Common myeloid progenitor, CD34-positive (primary cell): ENCODE data around the gene C12orf42. TPM values are rescaled to one million over a fixed set of nuclear protein-coding genes. Genes with fewer than 3 reads are reported as not detected.

ENCODE experiments used
- CTCF ChIA-PET: fragments of 350-600 bp; sonication (Branson Sonifier 250); formaldehyde crosslinking; loops from one replicate; lab custom pipeline; 2021; ENCODE audit warnings: antibody characterized with exemption; lab: Charles Lee
- POLR2A ChIA-PET: fragments of 350-600 bp; sonication (Branson Sonifier 250); formaldehyde crosslinking; loops from one replicate; lab custom pipeline; 2021; ENCODE audit warnings: antibody characterized with exemption; lab: Charles Lee
- DNase-seq, 3 donors: peaks; one replicate each; pipeline versions ENCODE4 v3.0.0 to v3.0.0-alpha.2; 2013
- H3K27ac ChIP-seq, 2 experiments: 1 replicate in 1 of 2; 2 replicates in 1 of 2; pipeline ENCODE4 v1.7.0; 2013; ENCODE audit warnings: inconsistent platforms in 2 of 2, low read length in 2 of 2, mild to moderate bottlenecking in 2 of 2, low read depth in 1 of 2, moderate library complexity in 1 of 2; ENCODE audit not compliant: severe bottlenecking in 2 of 2, insufficient read depth in 1 of 2, poor library complexity in 1 of 2
- H3K27me3 ChIP-seq, 5 experiments: replicated peaks in 2 of 5; 1 replicate in 3 of 5; 2 replicates in 2 of 5; pipeline versions ENCODE4 v1.6.1 to v1.7.0; 2013; ENCODE audit warnings: low read length in 4 of 5, mild to moderate bottlenecking in 2 of 5, moderate library complexity in 2 of 5, inconsistent platforms in 1 of 5; ENCODE audit not compliant: insufficient read depth in 5 of 5, control insufficient read depth in 4 of 5
- H3K36me3 ChIP-seq, 4 experiments: 1 replicate in 2 of 4; 2 replicates in 2 of 4; pipeline versions ENCODE4 v1.6.1 to v1.7.0; 2013; ENCODE audit warnings: low read length in 3 of 4, control low read depth in 1 of 4, mild to moderate bottlenecking in 1 of 4; ENCODE audit not compliant: control insufficient read depth in 4 of 4, insufficient read depth in 4 of 4
- H3K4me1 ChIP-seq, 4 experiments: 1 replicate in 3 of 4; 2 replicates in 1 of 4; pipeline versions ENCODE4 v1.6.1 to v1.7.1; 2013; ENCODE audit warnings: low read length in 3 of 4, mild to moderate bottlenecking in 3 of 4, control low read depth in 1 of 4, inconsistent platforms in 1 of 4, moderate library complexity in 1 of 4; ENCODE audit not compliant: control insufficient read depth in 4 of 4, insufficient read depth in 4 of 4; ENCODE audit errors: control extremely low read depth in 1 of 4
- H3K4me3 ChIP-seq, 7 experiments: 1 replicate in 4 of 7; 2 replicates in 3 of 7; pipeline versions ENCODE4 v1.5.1 to v1.7.0; 2013; ENCODE audit warnings: mild to moderate bottlenecking in 7 of 7, low read length in 6 of 7, moderate library complexity in 6 of 7, inconsistent platforms in 2 of 7, low read depth in 2 of 7, control low read depth in 1 of 7; ENCODE audit not compliant: insufficient read depth in 4 of 7, control insufficient read depth in 1 of 7; ENCODE audit errors: extremely low read depth in 1 of 7
- H3K9me3 ChIP-seq, 5 experiments: 1 replicate in 4 of 5; 2 replicates in 1 of 5; pipeline versions ENCODE4 v1.6.1 to v1.7.1; 2013; ENCODE audit warnings: low read length in 4 of 5, mild to moderate bottlenecking in 2 of 5, inconsistent platforms in 1 of 5, low read depth in 1 of 5, moderate library complexity in 1 of 5; ENCODE audit not compliant: control insufficient read depth in 4 of 5, insufficient read depth in 2 of 5; ENCODE audit errors: control extremely low read depth in 1 of 5
- whole genome bisulfite sequencing: methylation state at CpG from one replicate; pipeline ENCODE4 v1.1.5; 2013; ENCODE audit not compliant: insufficient coverage; 5-methylcytosine and 5-hydroxymethylcytosine counted together
- polyA plus RNA-seq: library from polyadenylated mRNA; unstranded; fragments of 120-200 nt; gene quantifications from one replicate; pipeline ENCODE4 v1.2.1, GENCODE V29; 2013

The C12orf42 gene
- polyA plus RNA-seq: 0.37 TPM

DNA sequence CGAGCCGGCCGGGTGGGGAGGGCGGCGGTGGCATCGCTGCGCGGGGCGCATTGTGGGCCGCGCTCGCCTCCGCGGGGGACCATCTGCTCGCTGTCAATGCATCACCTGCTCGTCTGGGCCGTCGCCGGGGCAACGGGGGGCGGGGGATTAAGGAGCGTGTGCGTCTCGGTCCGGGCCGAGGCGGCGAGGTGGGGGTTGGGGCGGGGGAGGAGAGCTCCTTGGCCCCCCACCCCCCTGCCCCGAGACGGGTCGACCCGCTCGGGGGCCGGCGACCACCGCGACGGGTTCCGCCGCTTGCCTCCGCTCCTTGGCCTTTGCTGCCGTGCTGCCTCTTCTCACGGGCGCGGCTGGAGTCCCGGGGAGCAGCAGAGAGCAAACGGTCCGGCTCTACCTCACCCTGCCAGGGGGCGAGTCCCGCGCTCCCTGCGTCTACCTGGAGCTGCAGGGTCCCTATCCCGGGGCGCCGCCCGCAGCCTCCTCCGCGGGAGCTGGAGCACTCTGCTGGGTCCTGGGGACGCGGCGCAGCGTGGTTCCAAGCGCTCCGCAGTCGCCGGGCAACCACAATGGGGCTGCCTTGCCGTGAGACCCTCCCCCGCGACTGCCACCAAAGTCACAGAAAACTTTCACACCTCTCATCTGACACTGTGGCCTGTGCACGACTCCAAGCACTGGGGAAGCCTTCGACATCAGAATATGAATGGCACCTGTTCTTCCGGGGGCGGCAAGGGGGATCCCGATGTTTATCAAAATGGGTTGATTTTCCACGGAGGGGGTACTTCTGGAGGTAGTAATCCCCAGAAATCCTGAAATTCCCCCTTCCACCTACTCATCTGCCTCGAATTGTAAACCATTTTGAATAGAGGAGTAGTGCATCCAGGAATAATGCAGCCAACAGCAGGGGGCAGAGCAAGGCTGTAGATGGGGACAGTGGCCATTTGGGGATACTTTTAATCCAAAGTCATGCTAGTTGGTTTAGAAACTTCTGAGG lies at the start of gene C12orf42:
C12orf42 (minus strand) TSS at position 500 of the 988 bp plus-strand sequence. CDS start 17,542 bp downstream, outside the sequence.
- DNase-seq: peak; percentile 34 to 78 (median 71)
- H3K4me1 ChIP-seq: peaks cover 0 to 13% (median 6%) of the 10 kb centered on the region in 4 experiments
- no peak within 1 kb of the TSS for H3K27ac ChIP-seq
- peaks cover 0 to 3% (median 0%) of the 10 kb centered on the region in 5 experiments for H3K9me3 ChIP-seq
- no peaks in the 10 kb centered on the region for H3K36me3 ChIP-seq
- POLR2A ChIA-PET: no interaction called here
- WGBS: under 1% methylated on average over 54 of the region's 77 CpGs
- peak within 1 kb of the TSS in 5 of 7 experiments; percentile 11 to 72 (median 41) for H3K4me3 ChIP-seq
- H3K27me3 ChIP-seq: peaks cover 0 to 52% (median 25%) of the 10 kb centered on the region in 5 experiments
- CTCF ChIA-PET: interaction anchor here (0.9 to 2.5 kb wide), 8 partner anchors 12 to 95 kb away, joined by 3 to 8 read pairs (median 4); no protein-coding TSS in a partner anchor

GRCh38 chr12:103542078-103542477 lies 46.3 kb upstream of the C12orf42 start:
- no peak overlapping the region for H3K4me3 ChIP-seq
- H3K27me3 ChIP-seq: peaks cover 0 to 6% (median 0%) of the 10 kb centered on the region in 5 experiments
- 93% methylated on average over 3 of the region's 3 CpGs for WGBS
- no peak for DNase-seq
- H3K4me1 ChIP-seq: peaks cover 0 to 10% (median 5%) of the 10 kb centered on the region in 4 experiments
- CTCF ChIA-PET: interaction anchor here (0.7 to 1.4 kb wide), 2 partner anchors 42 to 46 kb away, joined by 3 to 5 read pairs; partner anchors contain the start of gene C12orf42
- no peaks in the 10 kb centered on the region for H3K36me3 ChIP-seq
- POLR2A ChIA-PET: no interaction called here
- no peak overlapping the region for H3K27ac ChIP-seq
- peaks cover 0 to 3% (median 0%) of the 10 kb centered on the region in 5 experiments for H3K9me3 ChIP-seq

DNA sequence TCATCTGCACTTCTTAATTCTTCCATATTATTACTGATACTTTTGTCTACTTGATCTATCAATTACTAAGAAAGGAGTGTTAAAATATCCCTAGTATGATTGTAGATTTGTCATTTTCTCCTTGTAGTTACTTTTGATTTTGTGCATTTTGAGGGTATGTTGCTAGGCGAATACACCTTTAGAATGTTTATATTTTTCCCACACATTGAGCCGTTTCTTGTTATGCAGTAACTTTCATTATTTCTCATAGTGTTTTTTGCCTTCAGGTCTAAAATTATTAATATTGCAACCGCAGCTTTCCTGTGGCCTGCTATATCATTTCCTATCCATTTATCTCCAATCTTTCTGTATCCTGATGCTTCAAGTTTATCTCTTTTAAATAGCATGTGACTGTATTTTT lies 44.6 kb upstream of the C12orf42 start:
- H3K27ac ChIP-seq: no peak overlapping the region
- peaks cover 0 to 10% (median 5%) of the 10 kb centered on the region in 4 experiments for H3K4me1 ChIP-seq
- ChIA-PET CTCF (interaction anchor here (1.6 kb wide), 1 partner anchor 9 kb away, joined by 3 read pairs; no protein-coding TSS in a partner anchor), POLR2A (no interaction called here)
- H3K36me3 ChIP-seq: no peaks in the 10 kb centered on the region
- WGBS: no CpG with 5 or more reads among the region's 3 CpGs
- no peak overlapping the region for H3K4me3 ChIP-seq
- H3K27me3 ChIP-seq: peaks cover 0 to 2% (median 0%) of the 10 kb centered on the region in 5 experiments
- peaks cover 0 to 3% (median 0%) of the 10 kb centered on the region in 5 experiments for H3K9me3 ChIP-seq
- peak; percentile 11 to 42 (median 23) for DNase-seq

DNA sequence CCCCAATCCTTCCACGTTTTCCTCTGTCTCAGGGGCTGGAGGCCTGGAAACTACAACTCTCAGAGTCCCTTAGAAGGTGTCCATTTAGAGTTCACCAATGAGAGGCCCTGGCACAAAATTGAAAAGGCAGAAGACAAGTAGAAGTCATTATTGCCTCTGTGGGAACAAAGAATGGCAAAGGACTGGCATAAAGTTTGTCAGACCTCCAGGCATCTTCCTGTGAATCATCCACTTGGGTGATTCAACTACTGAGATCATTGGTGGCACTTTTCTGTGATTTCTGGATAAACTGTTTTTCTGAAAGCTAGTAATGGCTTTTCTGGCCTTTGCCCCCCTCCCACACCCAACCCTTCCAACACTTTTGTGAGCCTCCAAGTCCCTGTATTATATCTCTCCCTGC lies 42.6 kb upstream of the C12orf42 start:
- peaks cover 0 to 10% (median 5%) of the 10 kb centered on the region in 4 experiments for H3K4me1 ChIP-seq
- no peak overlapping the region for H3K4me3 ChIP-seq
- H3K27me3 ChIP-seq: peaks cover 0 to 2% (median 0%) of the 10 kb centered on the region in 5 experiments
- WGBS: no CpG with 5 or more reads among the region's 1 CpG
- H3K27ac ChIP-seq: no peak overlapping the region
- ChIA-PET CTCF (interaction anchor here (2.2 kb wide), 1 partner anchor 9 kb away, joined by 8 read pairs; no protein-coding TSS in a partner anchor), POLR2A (no interaction called here)
- no peak for DNase-seq
- no peaks in the 10 kb centered on the region for H3K36me3 ChIP-seq
- H3K9me3 ChIP-seq: peaks cover 0 to 3% (median 0%) of the 10 kb centered on the region in 5 experiments

DNA sequence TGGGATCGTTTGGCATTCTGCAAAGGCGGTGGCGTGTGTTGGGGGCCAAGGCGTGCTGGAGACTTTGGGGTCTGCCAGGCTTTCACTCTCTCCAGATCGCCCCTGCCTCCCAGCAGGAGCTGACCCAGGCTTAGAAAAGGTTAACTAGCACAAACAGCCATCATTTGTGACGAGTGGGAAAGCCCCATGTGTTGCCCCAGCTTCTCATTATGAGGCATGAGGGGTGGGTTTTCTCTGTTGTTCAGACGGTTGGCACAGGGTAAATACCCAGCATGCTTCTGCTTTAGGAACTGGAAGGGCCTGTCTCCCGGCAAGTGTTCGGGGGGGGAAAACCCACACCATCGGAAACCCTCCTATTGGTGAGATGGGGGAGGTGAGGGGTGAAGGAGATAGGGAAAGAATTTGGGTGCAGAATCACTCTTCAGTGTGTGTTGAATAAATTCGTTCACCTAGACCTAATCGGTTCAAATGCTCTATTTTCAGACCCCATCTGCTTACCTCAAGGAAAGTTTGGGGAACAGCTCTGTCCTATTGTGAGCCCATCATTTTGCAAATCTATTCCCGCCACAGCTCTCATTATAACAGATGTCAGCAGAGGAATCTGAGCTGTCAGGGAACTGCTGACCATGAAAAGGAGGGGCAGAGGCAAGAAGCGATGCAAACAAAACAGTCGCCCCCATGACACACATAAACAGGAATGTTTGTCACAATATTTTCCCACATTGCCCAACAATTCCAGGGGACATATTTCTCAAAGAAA lies 34.7 kb upstream of the C12orf42 start:
- Histone ChIP-seq H3K4me3 (no peak overlapping the region), H3K27me3 (peaks cover 0 to 6% (median 0%) of the 10 kb centered on the region in 5 experiments), H3K36me3 (no peaks in the 10 kb centered on the region), H3K4me1 (no peaks in the 10 kb centered on the region), H3K9me3 (peaks cover 0 to 3% (median 0%) of the 10 kb centered on the region in 5 experiments), H3K27ac (no peak overlapping the region)
- no peak for DNase-seq
- ChIA-PET CTCF (interaction anchor here (0.9 to 1.3 kb wide), 4 partner anchors 10 to 582 kb away, joined by 3 read pairs; no protein-coding TSS in a partner anchor), POLR2A (no interaction called here)
- 91% methylated on average over 10 of the region's 15 CpGs for WGBS

GRCh38 chr12:103529306-103529705 lies 33.5 kb upstream of the C12orf42 start:
- DNase-seq: no peak
- Histone ChIP-seq H3K4me1 (no peaks in the 10 kb centered on the region), H3K9me3 (peaks cover 0 to 3% (median 0%) of the 10 kb centered on the region in 5 experiments), H3K36me3 (no peaks in the 10 kb centered on the region), H3K4me3 (no peak overlapping the region), H3K27ac (no peak overlapping the region), H3K27me3 (peaks cover 0 to 6% (median 0%) of the 10 kb centered on the region in 5 experiments)
- POLR2A ChIA-PET: no interaction called here
- CTCF ChIA-PET: interaction anchor here (1.0 to 1.3 kb wide), 5 partner anchors 13 to 645 kb away, joined by 3 read pairs; no protein-coding TSS in a partner anchor
- WGBS: 83% methylated on average over 1 of the region's 4 CpGs
